HG02870 (cell line): Measurements from ENCODE around the gene HSPBP1.
"Not testable (repeated sequence)": the region's sequence is repeated elsewhere in the genome, so short reads cannot be mapped to it uniquely, and the experiment has no call there.

ENCODE experiments used
- ATAC-seq: cut with Tn5 transposase; IDR thresholded peaks from one replicate; pipeline ENCODE4 v1.9.1; 2021; ENCODE audit warnings: mild to moderate bottlenecking, moderate library complexity; ENCODE audit not compliant: unreplicated experiment

The HSPBP1 gene, protein sequence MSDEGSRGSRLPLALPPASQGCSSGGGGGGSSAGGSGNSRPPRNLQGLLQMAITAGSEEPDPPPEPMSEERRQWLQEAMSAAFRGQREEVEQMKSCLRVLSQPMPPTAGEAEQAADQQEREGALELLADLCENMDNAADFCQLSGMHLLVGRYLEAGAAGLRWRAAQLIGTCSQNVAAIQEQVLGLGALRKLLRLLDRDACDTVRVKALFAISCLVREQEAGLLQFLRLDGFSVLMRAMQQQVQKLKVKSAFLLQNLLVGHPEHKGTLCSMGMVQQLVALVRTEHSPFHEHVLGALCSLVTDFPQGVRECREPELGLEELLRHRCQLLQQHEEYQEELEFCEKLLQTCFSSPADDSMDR

DNA sequence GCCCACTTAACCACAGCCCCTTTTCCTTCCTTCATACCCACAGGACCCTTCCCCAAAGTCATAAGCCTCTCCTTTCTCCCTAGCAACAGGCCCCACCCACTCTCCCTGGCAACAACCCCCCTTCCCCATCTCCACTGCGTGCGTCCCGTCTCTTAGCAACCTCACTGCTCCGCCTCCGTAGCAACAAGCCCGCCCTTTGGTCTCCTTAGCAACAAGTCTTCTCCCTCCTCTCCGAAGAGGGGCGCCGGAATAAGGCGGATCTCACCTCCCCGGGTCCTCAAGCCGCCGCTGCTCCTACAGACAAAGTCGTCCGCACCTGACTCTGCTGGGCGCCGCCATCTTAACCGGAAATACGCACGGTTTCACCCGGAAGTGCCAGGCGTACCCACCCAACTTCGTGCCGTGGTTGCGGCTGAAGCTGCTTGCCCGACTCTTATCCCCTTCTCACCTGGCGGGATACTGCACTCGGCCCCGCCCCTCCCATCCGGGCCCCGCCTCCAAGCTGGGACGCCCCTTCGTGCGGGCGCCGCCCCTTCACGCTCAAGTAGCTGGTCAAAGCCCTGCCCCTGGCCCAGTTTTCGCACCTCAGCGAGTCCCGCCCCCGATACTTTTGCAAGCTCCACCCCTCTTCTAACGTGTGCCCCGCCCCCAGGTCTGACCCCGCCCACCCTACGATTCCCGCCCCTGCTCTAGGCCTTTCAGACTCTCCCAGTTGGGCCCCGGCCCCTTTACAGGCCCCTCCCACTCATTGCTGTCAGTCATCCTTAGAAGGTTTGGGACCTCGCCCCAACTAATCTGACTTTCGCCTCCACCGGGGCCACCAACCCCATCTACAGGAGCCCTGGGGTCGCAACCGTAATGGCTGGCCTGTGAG lies at the start of gene HSPBP1:
Gene HSPBP1 (minus strand): TSS at position 341 of the 874 bp plus-strand sequence. CDS start 502 bp downstream, outside the sequence.
- ATAC-seq, result peak; percentile 63

DNA sequence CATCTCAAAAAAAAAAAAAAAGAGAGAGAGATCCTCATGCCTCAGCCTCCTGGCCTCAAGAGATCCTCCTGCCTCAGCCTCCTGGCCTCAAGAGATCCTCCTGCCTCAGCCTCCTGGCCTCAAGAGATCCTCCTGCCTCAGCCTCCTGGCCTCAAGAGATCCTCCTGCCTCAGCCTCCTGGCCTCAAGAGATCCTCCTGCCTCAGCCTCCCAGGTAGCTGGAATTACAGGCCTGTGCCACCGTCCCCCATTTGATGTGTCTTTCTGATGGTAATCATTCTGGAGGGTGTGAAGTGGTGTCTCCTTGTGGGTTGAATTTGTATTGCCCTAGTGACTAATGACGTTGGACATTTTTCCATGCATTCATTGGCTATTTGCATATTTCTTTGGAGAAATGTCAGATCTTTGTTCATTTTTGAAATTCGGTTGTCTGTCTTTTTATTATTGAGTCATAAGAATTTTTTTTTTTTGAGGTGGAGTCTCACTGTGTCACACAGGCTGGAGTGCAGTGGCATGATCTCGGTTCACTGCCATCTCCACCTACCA lies 48.9 kb upstream of the HSPBP1 start:
- ATAC-seq, result not testable (repeated sequence)

GRCh38 chr19:55325172-55325571 lies 45.3 kb upstream of the HSPBP1 start, which contains the start of gene TMEM150B:
Gene TMEM150B (minus strand): TSS chr19:55325341. CDS start chr19:55321036, 4,305 bp downstream.
- no peak for ATAC-seq

GRCh38 chr19:55324662-55325061 lies 44.8 kb upstream of the HSPBP1 start:
- no peak for ATAC-seq

- no peak for ATAC-seq
Measured at GRCh38 chr19:55322204-55322885, 42.4 kb upstream of the HSPBP1 start.

- no peak for ATAC-seq
Measured at GRCh38 chr19:55321466-55322137, 41.7 kb upstream of the HSPBP1 start.

DNA sequence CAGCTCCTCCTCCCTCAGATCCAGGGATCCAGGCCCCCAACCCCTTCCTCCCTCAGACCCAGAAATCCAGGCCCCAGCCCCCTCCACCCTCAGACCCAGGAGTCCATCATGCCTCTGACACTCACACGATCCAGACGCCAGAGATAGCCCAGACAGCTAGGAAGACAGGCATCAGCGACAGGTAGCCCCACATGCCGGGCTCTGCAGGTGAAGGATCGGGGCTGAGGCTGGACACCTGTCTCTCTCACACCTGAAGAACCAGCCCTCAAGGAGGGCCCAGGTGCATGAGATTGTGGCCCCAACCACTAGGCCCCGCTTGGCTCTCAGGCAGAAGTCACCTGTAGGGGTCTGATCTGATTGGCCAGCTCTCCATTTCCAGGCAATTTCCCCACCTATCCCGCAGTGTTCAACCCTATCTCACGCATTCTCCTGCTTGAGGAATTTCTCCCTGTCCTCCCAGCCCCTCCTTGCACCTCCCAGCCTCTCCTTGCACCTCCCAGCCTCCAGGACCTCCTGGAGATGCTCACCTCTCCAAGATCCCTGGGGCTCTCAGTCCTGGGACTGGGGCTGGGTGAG lies 41.0 kb upstream of the HSPBP1 start:
- no peak for ATAC-seq

- no peak for ATAC-seq
Measured at GRCh38 chr19:55319785-55320184, 39.9 kb upstream of the HSPBP1 start.

DNA sequence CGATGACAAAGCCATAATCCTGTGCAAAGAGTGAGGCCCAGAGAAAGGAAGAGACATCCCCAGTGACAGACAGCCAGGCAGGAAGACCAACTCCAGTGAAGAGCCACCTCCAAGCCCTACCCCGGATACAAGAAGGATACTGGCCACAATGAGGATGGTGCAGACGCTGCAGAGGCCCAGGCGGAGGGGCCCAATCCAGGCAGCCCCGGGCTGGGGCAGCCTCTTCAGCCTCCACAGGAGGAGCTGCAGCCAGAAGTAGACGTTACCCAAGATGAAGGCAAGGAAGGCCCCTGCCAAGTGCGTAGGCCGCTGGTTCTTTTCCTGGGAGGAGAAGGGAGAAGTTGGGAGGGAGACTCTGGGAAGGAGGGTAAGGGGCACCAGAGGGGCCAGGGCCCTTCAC lies 36.7 kb upstream of the HSPBP1 start:
- ATAC-seq, result no peak

GRCh38 chr19:55315956-55316525 lies 36.1 kb upstream of the HSPBP1 start:
- ATAC-seq, result no peak

DNA sequence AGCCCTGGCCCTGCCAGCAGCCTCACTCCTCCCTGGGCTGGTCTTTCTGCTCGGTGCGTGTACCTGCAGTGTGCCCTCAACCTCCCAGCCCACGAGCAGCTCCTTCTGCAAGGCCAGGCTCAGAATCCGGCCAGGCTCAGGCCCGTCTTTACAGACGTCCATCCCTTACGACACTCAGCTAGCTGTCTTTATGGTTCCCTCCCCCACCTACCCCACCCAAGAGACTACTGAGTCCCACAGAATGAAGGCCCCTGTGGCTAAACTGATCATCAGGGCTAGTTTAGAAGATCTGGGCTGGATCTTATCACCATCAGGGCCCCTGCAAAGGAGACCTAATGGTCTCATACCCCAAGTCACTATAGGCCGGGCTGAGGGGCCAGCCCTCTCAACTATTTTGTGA lies 34.5 kb upstream of the HSPBP1 start:
- ATAC-seq, result no peak

- ATAC-seq, result no peak
Measured at GRCh38 chr19:55312621-55313512, 33.0 kb upstream of the HSPBP1 start.

GRCh38 chr19:55311797-55312196 lies 31.9 kb upstream of the HSPBP1 start:
- ATAC-seq, result no peak

- ATAC-seq, result no peak
Measured at GRCh38 chr19:55311397-55311796, 31.5 kb upstream of the HSPBP1 start.

DNA sequence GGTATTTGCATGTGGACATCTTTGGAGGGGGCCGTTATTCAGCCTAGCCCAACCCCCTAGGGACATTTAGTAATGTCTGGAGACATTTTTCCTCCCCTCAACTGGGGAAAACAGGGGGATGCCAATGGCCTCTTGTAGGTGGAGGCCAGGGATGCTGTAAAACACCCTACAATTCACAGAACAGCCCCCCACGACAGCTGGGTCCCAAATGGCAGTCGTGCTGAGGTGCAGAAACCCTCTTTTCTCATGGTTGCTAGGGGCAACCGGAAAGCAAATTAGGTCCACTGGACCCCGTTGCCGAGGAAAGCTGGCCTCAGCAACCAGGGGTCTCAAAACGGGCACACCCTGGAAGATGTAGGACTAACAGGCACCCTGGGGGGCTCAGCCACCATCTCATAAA lies 30.6 kb upstream of the HSPBP1 start:
- no peak for ATAC-seq

DNA sequence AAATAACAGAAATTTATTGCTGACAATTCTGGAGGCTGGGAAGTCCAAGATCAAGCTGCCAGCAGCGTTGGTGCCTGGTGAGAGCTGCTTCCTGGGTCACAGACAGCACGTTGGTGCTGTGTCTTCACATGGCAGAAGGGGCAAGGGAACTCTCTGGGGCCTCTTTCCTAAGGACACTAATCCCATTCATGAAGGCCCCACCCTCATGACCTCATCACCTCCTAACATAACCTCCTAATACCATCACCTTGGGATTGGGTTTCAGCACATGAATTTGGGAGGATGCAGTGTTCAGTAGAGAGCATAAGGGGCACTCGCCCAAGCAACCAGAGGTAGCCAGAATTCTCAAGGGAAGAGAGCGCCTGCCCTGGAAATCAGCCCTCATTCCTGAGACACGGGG lies 29.5 kb upstream of the HSPBP1 start:
- ATAC-seq, result no peak

- ATAC-seq, result no peak
Measured at GRCh38 chr19:55308281-55308680, 28.4 kb upstream of the HSPBP1 start.

DNA sequence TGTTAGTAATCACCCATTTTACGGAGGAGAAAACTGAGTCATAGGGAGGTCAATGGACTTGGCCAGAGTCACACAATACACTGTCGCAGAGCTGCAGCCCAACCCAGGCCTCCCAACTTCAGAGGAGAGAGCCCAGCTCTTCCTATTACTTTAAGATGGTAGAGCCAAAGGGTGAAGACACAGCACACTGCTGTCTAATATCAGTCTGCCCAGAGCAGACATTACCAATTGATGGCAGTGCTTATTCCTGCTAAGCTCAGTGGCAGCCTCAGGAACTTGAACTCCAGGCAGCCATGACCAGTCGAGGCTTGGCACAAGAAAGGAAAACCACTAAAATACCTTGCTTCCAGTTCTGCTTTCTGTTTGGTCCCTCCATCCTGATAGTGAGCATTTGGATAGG lies 26.8 kb upstream of the HSPBP1 start:
- no peak for ATAC-seq
